ENCODE measurements around the gene CHGA. TPM values are rescaled to one million over a fixed set of nuclear protein-coding genes. Genes with fewer than 3 reads are reported as not detected.
A peak's percentile ranks its signal among the peaks of the same experiment; 100 is the strongest.

Gene CHGA
- total RNA-seq, 2 experiments from 2014 or later = not detected

- Mint-ChIP-seq H3K27ac (no peak overlapping the region), H3K4me3 (no peak overlapping the region), H3K27me3 (ENCODE audit: low read depth) (no peaks in the 10 kb centered on the region), H3K9me3 (ENCODE audit: insufficient read depth) (peaks cover 11% of the 10 kb centered on the region), H3K4me1 (ENCODE audit: low read depth) (no peaks in the 10 kb centered on the region), H3K36me3 (ENCODE audit: low read depth) (peaks cover 46% of the 10 kb centered on the region)
- ChIA-PET CTCF (no interaction called here), POLR2A (no interaction called here)
- no peak for DNase-seq
- ATAC-seq = no peak
Observed at GRCh38 chr14:92971601-92972180, 48.7 kb downstream of the CHGA start.

- Mint-ChIP-seq H3K27me3 (ENCODE audit: low read depth) (no peaks in the 10 kb centered on the region), H3K9me3 (ENCODE audit: insufficient read depth) (peaks cover 15% of the 10 kb centered on the region), H3K4me3 (no peak overlapping the region), H3K27ac (no peak overlapping the region), H3K36me3 (ENCODE audit: low read depth) (peaks cover 56% of the 10 kb centered on the region), H3K4me1 (ENCODE audit: low read depth) (no peaks in the 10 kb centered on the region)
- ChIA-PET POLR2A (no interaction called here), CTCF (no interaction called here)
- peak; percentile 52 for DNase-seq
- no peak for ATAC-seq
Observed at GRCh38 chr14:92973261-92973797, 50.4 kb downstream of the CHGA start.

- POLR2A ChIA-PET = no interaction called here
- H3K27me3 Mint-ChIP-seq (ENCODE audit: low read depth) = no peaks in the 10 kb centered on the region
- DNase-seq (no peak), ATAC-seq (no peak)
- H3K9me3 Mint-ChIP-seq (ENCODE audit: insufficient read depth) = peaks cover 15% of the 10 kb centered on the region
- no peaks in the 10 kb centered on the region for H3K4me1 Mint-ChIP-seq (ENCODE audit: low read depth)
- H3K27ac Mint-ChIP-seq = no peak overlapping the region
- peaks cover 60% of the 10 kb centered on the region for H3K36me3 Mint-ChIP-seq (ENCODE audit: low read depth)
- CTCF ChIA-PET = no interaction called here
- H3K4me3 Mint-ChIP-seq = no peak overlapping the region
Observed at GRCh38 chr14:92973798-92974372, 50.9 kb downstream of the CHGA start.

- Mint-ChIP-seq H3K27me3 (ENCODE audit: low read depth) (no peaks in the 10 kb centered on the region), H3K36me3 (ENCODE audit: low read depth) (peaks cover 67% of the 10 kb centered on the region)
Observed at GRCh38 chr14:92974541-92975345, 51.8 kb downstream of the CHGA start.

GRCh38 chr14:92976268-92976667, 53.3 kb downstream of the CHGA start:
- ChIA-PET CTCF (no interaction called here), POLR2A (no interaction called here)
- DNase-seq (no peak), ATAC-seq (no peak)
- peaks cover 81% of the 10 kb centered on the region for H3K36me3 Mint-ChIP-seq (ENCODE audit: low read depth)
- H3K27me3 Mint-ChIP-seq (ENCODE audit: low read depth) = no peaks in the 10 kb centered on the region
- H3K4me3 Mint-ChIP-seq = no peak overlapping the region
- peaks cover 15% of the 10 kb centered on the region for H3K9me3 Mint-ChIP-seq (ENCODE audit: insufficient read depth)
- H3K27ac Mint-ChIP-seq = no peak overlapping the region
- H3K4me1 Mint-ChIP-seq (ENCODE audit: low read depth) = no peaks in the 10 kb centered on the region

More at GRCh38 chr14:92974541-92975345, 51.8 kb downstream of the CHGA start:
- no peak overlapping the region for H3K4me3 Mint-ChIP-seq
- ChIA-PET POLR2A (no interaction called here), CTCF (interaction anchor here (1.1 kb wide), 1 partner anchor 23 kb away, joined by 3 read pairs; no protein-coding TSS in a partner anchor)
- ATAC-seq (no peak), DNase-seq (no peak)
- peaks cover 15% of the 10 kb centered on the region for H3K9me3 Mint-ChIP-seq (ENCODE audit: insufficient read depth)
- H3K4me1 Mint-ChIP-seq (ENCODE audit: low read depth) = no peaks in the 10 kb centered on the region
- no peak overlapping the region for H3K27ac Mint-ChIP-seq

GRCh38 chr14:92978229-92979021, 55.5 kb downstream of the CHGA start:
- no peak for DNase-seq
- Mint-ChIP-seq H3K36me3 (ENCODE audit: low read depth) (peaks cover 92% of the 10 kb centered on the region), H3K9me3 (ENCODE audit: insufficient read depth) (peaks cover 15% of the 10 kb centered on the region), H3K4me1 (ENCODE audit: low read depth) (peaks cover 3% of the 10 kb centered on the region), H3K4me3 (no peak overlapping the region), H3K27ac (no peak overlapping the region), H3K27me3 (ENCODE audit: low read depth) (no peaks in the 10 kb centered on the region)
- ATAC-seq = no peak
- CTCF ChIA-PET = no interaction called here
- POLR2A ChIA-PET = no interaction called here

- no peak overlapping the region for H3K4me3 Mint-ChIP-seq
Observed at GRCh38 chr14:92980866-92981265, 57.9 kb downstream of the CHGA start.

GRCh38 chr14:92981726-92982125, 58.8 kb downstream of the CHGA start:
- Mint-ChIP-seq H3K9me3 (ENCODE audit: insufficient read depth) (peaks cover 4% of the 10 kb centered on the region), H3K36me3 (ENCODE audit: low read depth) (peaks cover 84% of the 10 kb centered on the region), H3K4me3 (no peak overlapping the region), H3K27ac (no peak overlapping the region), H3K27me3 (ENCODE audit: low read depth) (no peaks in the 10 kb centered on the region), H3K4me1 (ENCODE audit: low read depth) (peaks cover 3% of the 10 kb centered on the region)
- ATAC-seq (no peak), DNase-seq (no peak)
- POLR2A ChIA-PET = no interaction called here
- CTCF ChIA-PET = no interaction called here

More at GRCh38 chr14:92980866-92981265, 57.9 kb downstream of the CHGA start:
- Mint-ChIP-seq H3K27ac (no peak overlapping the region), H3K9me3 (ENCODE audit: insufficient read depth) (peaks cover 11% of the 10 kb centered on the region), H3K4me1 (ENCODE audit: low read depth) (peaks cover 3% of the 10 kb centered on the region), H3K27me3 (ENCODE audit: low read depth) (no peaks in the 10 kb centered on the region), H3K36me3 (ENCODE audit: low read depth) (peaks cover 89% of the 10 kb centered on the region)
- POLR2A ChIA-PET = no interaction called here
- ATAC-seq (no peak), DNase-seq (no peak)
- CTCF ChIA-PET = no interaction called here

GRCh38 chr14:92982956-92983355, 60.0 kb downstream of the CHGA start:
- POLR2A ChIA-PET = interaction anchor here (0.5 kb wide), 1 partner anchor 83 kb away, joined by 3 read pairs; no protein-coding TSS in a partner anchor
- no peaks in the 10 kb centered on the region for H3K27me3 Mint-ChIP-seq (ENCODE audit: low read depth)
- DNase-seq (no peak), ATAC-seq (no peak)
- H3K9me3 Mint-ChIP-seq (ENCODE audit: insufficient read depth) = no peaks in the 10 kb centered on the region
- no peak overlapping the region for H3K4me3 Mint-ChIP-seq
- H3K36me3 Mint-ChIP-seq (ENCODE audit: low read depth) = peaks cover 71% of the 10 kb centered on the region
- peaks cover 3% of the 10 kb centered on the region for H3K4me1 Mint-ChIP-seq (ENCODE audit: low read depth)
- H3K27ac Mint-ChIP-seq = no peak overlapping the region
- CTCF ChIA-PET = no interaction called here

GRCh38 chr14:92984082-92984788, 61.3 kb downstream of the CHGA start:
- no peak for DNase-seq
- ChIA-PET CTCF (no interaction called here), POLR2A (no interaction called here)
- no peaks in the 10 kb centered on the region for H3K27me3 Mint-ChIP-seq (ENCODE audit: low read depth)
- H3K27ac Mint-ChIP-seq = no peak overlapping the region
- peaks cover 3% of the 10 kb centered on the region for H3K4me1 Mint-ChIP-seq (ENCODE audit: low read depth)
- H3K36me3 Mint-ChIP-seq (ENCODE audit: low read depth) = peaks cover 59% of the 10 kb centered on the region
- H3K4me3 Mint-ChIP-seq = no peak overlapping the region
- ATAC-seq = no peak
- no peaks in the 10 kb centered on the region for H3K9me3 Mint-ChIP-seq (ENCODE audit: insufficient read depth)
